Myocyte (in vitro differentiated cells): Measurements from ENCODE around the gene UBE2Q2. TPM values are rescaled to one million over a fixed set of nuclear protein-coding genes. Genes with fewer than 3 reads are reported as not detected.
A peak's percentile ranks its signal among the peaks of the same experiment; 100 is the strongest.
"Not testable (repeated sequence)": the region's sequence is repeated elsewhere in the genome, so short reads cannot be mapped to it uniquely, and the experiment has no call there.

Source experiments
- DNase-seq: peaks from one replicate; pipeline ENCODE4 v3.0.0-alpha.2; 2012; ENCODE audit warnings: low read depth
- total RNA-seq: library from RNA; depleted of rRNA; stranded (reverse); fragments of >200 nt; gene quantifications from 2 replicates; pipeline ENCODE4 v1.2.3, GENCODE V29; 2014

The UBE2Q2 gene
- total RNA-seq, 1 donor from 2014 or later = 67.5 TPM

- no peak for DNase-seq
Observed at GRCh38 chr15:75823860-75824613, 19.2 kb upstream of the UBE2Q2 start.

GRCh38 chr15:75827691-75828090, 15.6 kb upstream of the UBE2Q2 start:
- DNase-seq = peak; percentile 17

GRCh38 chr15:75828429-75828828, 14.8 kb upstream of the UBE2Q2 start:
- no peak for DNase-seq

GRCh38 chr15:75830910-75831805, 12.1 kb upstream of the UBE2Q2 start:
- DNase-seq = peak; percentile 57

- DNase-seq = no peak
Observed at GRCh38 chr15:75831806-75832102, 11.5 kb upstream of the UBE2Q2 start.

GRCh38 chr15:75832114-75832513, 11.1 kb upstream of the UBE2Q2 start:
- no peak for DNase-seq

GRCh38 chr15:75834021-75834420, 9.2 kb upstream of the UBE2Q2 start:
- no peak for DNase-seq

GRCh38 chr15:75835990-75836958, 7.0 kb upstream of the UBE2Q2 start:
- peak; percentile 61 for DNase-seq

GRCh38 chr15:75836959-75837334, 6.3 kb upstream of the UBE2Q2 start:
- DNase-seq = peak; percentile 76

GRCh38 chr15:75840659-75841058, 2.6 kb upstream of the UBE2Q2 start:
- peak; percentile 67 for DNase-seq

GRCh38 chr15:75841626-75842025, 1.6 kb upstream of the UBE2Q2 start:
- DNase-seq = no peak

GRCh38 chr15:75843678-75844581, 683 bp downstream of the UBE2Q2 start:
- DNase-seq = peak; percentile 69

GRCh38 chr15:75844629-75845335, 1.5 kb downstream of the UBE2Q2 start:
- DNase-seq = no peak

- no peak for DNase-seq
Observed at GRCh38 chr15:75849167-75849566, 5.9 kb downstream of the UBE2Q2 start.

- DNase-seq = no peak
Observed at GRCh38 chr15:75850708-75851107, 7.5 kb downstream of the UBE2Q2 start.

GRCh38 chr15:75851566-75851965, 8.3 kb downstream of the UBE2Q2 start:
- DNase-seq = not testable (repeated sequence)

GRCh38 chr15:75857886-75858285, 14.6 kb downstream of the UBE2Q2 start:
- no peak for DNase-seq

GRCh38 chr15:75861750-75862402, 18.6 kb downstream of the UBE2Q2 start:
- DNase-seq = peak; percentile 89

- no peak for DNase-seq
Observed at GRCh38 chr15:75862796-75863195, 19.5 kb downstream of the UBE2Q2 start.
